Stimulated activated CD8-positive, alpha-beta memory T cell treated with anti-CD3 and anti-CD28 coated beads, Interleukin-4, amount 100 ng/mL, for 4 hours (primary cell): ENCODE data around the gene MMP21.

Experiments used
- DNase-seq, 2 donors: peaks; one replicate each; pipeline ENCODE4 v3.0.0-alpha.2; 2020; ENCODE audit warnings: low read depth in 2 of 2, low spot score in 1 of 2

Gene MMP21, protein sequence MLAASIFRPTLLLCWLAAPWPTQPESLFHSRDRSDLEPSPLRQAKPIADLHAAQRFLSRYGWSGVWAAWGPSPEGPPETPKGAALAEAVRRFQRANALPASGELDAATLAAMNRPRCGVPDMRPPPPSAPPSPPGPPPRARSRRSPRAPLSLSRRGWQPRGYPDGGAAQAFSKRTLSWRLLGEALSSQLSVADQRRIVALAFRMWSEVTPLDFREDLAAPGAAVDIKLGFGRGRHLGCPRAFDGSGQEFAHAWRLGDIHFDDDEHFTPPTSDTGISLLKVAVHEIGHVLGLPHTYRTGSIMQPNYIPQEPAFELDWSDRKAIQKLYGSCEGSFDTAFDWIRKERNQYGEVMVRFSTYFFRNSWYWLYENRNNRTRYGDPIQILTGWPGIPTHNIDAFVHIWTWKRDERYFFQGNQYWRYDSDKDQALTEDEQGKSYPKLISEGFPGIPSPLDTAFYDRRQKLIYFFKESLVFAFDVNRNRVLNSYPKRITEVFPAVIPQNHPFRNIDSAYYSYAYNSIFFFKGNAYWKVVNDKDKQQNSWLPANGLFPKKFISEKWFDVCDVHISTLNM

DNA sequence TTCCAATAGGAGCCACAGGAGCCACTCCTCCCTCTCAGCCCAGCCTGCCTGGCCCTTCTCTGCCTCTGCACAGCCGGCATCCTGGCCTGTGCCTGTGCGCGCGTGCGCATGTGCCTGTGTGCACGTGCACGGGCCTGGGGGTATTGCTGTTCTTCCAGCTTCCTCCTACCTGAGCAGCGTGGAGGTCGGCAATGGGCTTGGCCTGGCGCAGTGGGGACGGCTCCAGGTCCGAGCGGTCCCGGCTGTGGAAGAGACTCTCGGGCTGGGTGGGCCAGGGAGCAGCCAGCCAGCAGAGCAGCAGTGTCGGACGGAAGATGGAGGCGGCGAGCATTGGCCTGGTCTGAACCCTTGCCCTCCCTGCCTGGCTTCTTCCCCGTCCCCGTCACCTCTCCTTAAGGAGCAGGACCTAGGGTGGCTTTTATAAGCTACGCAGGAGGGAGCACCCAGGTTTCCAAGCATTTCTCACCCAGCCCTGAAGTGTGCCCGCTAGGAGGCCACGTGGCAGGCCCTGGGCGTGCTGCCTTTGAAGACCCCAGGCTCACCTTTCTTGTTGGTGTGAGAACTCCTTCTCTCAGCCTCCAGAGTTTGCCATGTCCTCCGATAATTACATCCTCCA is at the start of gene MMP21:
Gene MMP21, minus strand, starts transcription at position 331 of the 616 bp plus-strand sequence. Its CDS starts 0 bp downstream, at position 331.
- no peak for DNase-seq

DNA sequence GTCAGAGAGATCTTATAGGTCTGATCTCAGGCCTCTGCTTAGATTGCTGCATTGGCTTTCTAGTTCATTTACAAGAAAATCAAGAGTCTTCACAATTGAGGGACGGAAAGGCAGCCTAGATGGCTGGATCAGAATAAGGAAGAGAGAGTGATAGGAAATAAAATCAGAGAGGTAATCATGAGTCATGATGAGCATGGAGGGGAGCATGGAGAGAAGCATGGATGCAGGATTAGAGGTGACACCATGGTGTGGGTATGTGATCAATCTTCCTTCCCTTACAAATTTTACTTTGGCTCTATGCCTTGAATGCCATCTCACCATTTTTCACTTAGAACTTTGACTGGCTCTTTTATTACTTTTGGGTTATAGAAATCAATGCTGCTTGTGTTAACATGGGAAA is 49.1 kb upstream of the MMP21 start:
- no peak for DNase-seq

GRCh38 chr10:125823663-125824251 is 48.1 kb upstream of the MMP21 start:
- no peak for DNase-seq

- peak; percentile 79 to 80 for DNase-seq
Measured at GRCh38 chr10:125822878-125823662, 47.4 kb upstream of the MMP21 start, which contains the start of the genes BCCIP and UROS. BCCIP (plus strand) TSS chr10:125823546; CDS start chr10:125823558, 12 bp downstream. UROS (minus strand) TSS chr10:125823258; CDS start chr10:125816499, 6,759 bp downstream.

- no peak for DNase-seq
Measured at GRCh38 chr10:125820701-125821100, 45.1 kb upstream of the MMP21 start.

DNA sequence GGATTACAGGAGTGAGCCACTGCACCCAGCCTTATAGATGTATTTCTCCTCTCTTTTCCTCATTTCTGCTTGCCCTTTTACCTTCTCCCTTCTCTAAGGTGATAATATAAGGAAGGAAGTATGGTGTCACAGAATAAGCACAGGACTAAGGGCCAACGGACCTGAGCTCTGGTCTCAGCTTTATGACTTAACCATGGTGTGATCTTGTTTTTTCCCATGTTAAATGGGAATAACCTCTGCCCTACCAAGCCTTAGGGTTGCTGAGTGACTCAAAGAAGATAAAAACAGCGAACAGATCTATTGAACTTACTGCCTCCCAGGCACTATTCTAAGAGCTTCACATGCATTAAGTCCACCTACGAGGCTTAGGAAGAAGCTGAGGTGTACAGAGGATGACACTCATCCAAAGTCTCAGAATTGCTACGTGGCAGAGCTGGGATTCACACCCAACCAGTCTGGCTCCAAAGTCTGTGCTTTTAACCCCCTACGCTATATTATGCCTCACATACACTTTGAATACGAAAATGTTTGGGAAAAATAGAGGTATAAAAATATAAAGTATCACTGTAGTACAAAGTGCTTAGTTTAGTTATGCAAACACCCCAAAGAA is 41.8 kb upstream of the MMP21 start:
- no peak for DNase-seq

GRCh38 chr10:125816548-125816947 is 40.9 kb upstream of the MMP21 start:
- DNase-seq = no peak

- DNase-seq = no peak
Measured at GRCh38 chr10:125815764-125816163, 40.1 kb upstream of the MMP21 start.

DNA sequence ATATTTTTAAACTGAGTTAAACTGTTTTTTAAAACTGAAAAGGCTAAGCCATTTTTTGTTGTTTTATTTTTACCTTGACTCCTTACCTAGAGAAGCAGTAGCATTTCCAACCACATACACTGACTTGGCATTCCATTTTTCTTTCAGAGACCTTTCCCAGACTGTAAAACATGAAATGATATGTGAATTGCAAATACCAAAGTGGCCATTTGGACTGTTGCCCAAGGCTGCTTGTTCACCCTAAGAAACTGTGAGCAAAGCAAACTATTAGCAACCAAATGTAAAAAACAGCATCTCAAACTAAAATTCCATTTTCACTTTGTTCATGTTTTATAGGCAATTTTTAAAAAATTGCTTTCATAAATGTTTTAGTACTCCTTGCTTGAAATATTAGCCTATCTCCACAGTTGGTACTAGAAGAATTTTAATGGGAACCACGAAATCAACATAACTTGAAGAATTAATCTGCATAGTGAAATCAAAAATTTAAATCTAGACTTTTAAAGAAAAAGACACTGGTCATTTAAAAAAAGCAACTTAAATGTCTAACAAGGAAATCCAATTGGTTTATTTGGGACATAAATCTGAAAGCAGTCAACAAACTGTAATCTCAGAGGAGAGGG is 36.6 kb upstream of the MMP21 start:
- no peak for DNase-seq

- DNase-seq = no peak
Measured at GRCh38 chr10:125811251-125811650, 35.6 kb upstream of the MMP21 start.

DNA sequence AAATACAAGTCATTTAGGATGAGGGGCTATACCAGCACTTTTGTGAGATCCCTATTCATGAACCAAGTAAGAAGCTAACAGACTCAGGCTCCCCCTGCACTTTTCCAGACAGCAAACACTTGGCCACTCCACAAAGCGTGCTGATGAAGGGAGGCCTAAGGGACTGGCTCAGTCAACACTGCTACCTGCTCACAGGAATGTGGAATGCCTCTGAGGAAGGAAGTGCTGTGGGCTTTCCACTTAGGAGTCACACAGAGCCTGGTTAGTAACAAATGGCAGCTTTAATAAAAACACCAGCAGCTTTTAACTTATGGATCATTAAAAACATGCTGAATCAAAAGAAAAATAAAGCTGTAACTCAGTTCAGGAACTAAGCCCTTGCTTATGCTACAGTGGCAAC is 32.4 kb upstream of the MMP21 start:
- DNase-seq = no peak

DNA sequence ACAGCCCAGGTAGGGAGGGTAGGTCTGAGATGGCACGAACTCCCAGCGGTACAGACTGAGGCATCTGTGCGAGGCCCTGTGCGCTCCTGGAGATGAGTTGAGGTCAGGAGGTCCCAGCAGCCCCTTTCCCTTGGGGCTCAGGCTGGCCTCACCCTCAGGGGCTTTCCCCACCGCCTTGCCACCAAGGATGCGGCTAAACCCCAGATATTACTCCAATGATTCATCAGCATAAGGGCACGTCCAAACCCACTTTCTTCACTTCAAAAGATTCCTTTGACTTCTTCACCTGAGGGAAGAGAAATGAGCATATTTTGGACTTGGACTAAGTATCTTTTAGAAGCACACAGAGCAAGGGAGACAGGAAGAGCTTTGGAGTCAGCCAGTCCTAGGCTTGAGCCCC is 27.1 kb upstream of the MMP21 start:
- DNase-seq = no peak

- no peak for DNase-seq
Measured at GRCh38 chr10:125802131-125802530, 26.5 kb upstream of the MMP21 start.

DNA sequence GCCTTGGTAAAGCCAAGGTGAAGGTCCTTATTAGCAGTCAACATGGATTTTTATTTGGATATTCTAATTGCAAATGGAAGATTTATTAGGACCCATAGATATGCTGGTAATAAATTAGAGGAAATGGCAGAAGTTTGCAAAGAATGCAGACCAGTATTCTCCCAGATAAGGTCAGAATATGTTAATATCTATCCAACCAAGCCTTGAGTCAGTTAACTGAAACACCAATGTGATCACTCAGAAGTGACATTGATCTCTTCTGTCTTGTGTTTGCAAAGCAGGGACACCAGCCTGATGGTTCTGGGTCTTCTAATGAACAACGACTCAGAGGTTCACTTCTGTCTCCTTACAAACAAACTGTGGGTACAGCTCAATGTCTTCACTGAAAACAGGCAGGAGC is 26.0 kb upstream of the MMP21 start:
- DNase-seq = no peak

- DNase-seq = no peak
Measured at GRCh38 chr10:125799451-125800182, 24.0 kb upstream of the MMP21 start.

DNA sequence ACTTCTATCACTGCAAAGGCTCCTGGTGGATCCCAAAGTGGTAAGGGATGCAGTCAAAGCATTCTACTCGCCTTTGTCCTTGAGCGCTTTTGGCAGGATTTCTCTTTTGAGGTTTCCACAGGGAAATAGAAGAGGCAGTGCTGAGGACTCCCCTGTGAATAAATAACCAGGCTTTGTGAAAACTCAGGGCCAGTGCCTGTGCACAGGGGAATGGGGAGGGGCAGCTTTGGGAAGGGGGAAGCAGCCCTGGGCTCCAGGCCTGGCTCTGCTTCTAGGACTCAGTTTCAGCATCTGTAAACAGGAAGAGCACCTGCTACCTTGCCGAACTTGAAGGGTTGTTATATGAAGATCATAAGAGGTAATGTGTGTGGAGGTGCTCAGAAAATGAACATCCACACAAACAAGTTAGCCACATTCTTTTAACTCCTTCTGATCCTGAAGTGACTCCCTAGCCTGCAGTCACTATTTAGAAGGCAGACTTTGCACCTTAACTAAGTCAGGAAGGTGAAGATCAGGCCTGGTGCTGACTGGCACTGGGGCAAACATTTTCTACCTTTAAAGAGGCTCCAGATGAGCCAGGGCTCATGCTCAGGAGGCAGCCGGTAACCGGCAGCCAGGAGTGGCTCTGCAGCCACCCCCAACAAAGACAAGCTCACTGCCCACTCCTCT is 22.5 kb upstream of the MMP21 start:
- no peak for DNase-seq

- DNase-seq = no peak
Measured at GRCh38 chr10:125797424-125797823, 21.8 kb upstream of the MMP21 start.

DNA sequence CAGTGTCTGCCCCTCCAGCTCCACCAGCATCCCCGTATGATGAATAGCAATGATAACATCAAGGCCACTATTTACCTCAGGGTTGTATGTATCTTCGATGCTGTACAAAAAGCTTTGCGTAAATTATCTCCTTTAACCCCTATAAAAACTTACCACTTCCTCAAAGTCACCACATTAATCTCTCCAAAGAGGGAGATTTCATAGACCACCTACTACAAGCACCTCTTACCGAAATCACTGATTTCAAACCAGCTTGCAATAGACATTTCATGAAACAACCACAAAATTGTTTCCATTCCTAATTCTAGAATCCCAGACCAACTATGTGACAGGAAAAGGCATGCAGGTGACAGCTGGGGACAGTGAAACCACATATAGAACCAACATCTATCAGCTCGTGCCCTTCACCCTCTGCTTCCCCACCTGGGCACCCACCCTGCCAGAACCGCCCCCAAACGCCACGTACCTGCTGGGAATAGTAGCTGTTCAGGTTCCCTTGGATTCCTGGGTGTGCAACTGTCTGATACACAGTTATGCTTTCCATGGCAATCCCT is 20.1 kb upstream of the MMP21 start:
- no peak for DNase-seq

GRCh38 chr10:125795128-125795527 is 19.5 kb upstream of the MMP21 start:
- DNase-seq = no peak
